Measurements from ENCODE around the gene ATP2A2.
"Not testable (repeated sequence)": the region's sequence is repeated elsewhere in the genome, so short reads cannot be mapped to it uniquely, and the experiment has no call there.

The ATP2A2 gene

DNA sequence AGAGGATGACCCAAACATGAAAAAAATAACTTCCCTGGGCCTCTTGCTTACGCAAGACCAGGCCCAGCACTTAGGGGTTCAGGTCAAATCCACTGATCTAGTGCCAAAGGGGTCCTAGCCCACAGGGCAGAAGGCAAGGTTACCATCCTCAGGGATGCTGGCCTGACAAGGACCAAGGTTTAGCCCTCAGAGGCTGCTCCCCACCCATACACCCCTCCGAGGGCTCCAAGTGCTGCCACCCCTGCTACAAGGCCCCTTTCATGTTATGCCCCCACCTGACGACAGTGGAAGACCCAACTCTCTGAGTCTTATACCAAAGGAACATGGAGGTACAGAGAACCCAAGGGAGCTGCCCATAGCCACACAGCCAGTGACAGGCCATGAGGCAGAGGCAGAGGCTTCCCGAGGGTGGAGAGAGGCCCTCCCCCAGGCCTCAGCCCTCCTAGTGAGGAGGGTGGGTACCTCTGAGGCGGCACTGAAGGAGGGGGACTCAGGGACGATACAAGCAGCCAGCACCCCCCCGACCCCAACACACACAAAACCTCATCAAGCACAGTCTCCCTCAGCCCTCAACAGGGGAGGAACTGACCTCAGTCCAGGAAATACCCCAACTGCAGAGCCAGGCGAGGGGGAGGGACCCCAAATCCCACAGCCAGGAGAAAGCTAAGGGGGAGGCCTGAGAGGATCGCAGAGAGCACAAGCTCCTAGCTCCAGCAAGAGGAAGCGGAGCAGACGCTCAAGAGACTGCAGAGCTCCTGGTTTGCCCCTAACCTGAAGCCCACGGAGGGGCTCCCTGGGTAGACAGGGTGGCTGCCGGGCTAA, 85.5 kb downstream of the ATP2A2 start:
- DNase-seq (ENCODE audit: low spot score in 2 of 2) (no peak), ATAC-seq (ENCODE audit: low read depth) (no peak)
- H3K4me1 Mint-ChIP-seq = peaks cover 3% of the 10 kb centered on the region
- no peaks in the 10 kb centered on the region for H3K36me3 Mint-ChIP-seq
- no peaks in the 10 kb centered on the region for H3K27me3 Mint-ChIP-seq
- no peak overlapping the region for H3K27ac Mint-ChIP-seq
- H3K4me3 Mint-ChIP-seq = no peak overlapping the region
- H3K9me3 Mint-ChIP-seq = no peaks in the 10 kb centered on the region

DNA sequence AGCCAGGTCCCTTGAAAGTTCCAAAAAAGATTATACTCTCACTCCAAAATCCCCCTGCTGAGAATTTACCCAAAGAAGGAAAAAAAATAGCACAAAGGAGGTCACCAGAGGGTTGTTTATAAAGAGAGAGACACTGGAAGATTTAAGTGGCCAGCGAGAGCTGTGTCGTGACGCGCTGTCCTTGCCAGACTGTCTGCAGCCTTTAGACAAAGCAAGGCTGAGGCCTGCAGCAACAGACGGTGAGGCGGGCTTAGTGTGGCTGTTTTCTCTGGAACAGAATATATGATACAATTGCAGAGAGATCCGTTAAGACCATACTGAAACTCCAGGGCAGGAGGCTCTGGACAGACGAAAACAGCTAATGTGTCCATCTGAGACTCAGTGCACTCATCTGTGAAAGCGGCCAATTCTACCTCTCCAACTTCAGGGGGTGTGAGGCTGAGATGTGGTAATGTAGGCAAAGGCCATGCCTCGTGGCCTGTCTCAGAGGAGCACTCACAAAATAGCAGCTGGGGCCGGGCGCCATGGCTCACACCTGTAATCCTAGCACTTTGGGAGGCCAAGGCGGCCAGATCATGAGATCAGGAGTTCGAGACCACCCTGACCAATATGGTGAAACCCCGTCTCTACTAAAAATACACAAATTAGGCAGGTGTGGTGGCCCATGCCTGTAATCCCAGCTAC, 86.3 kb downstream of the ATP2A2 start:
- no peak for ATAC-seq (ENCODE audit: low read depth)
- Mint-ChIP-seq H3K4me3 (no peak overlapping the region), H3K4me1 (peaks cover 5% of the 10 kb centered on the region), H3K27ac (no peak overlapping the region), H3K36me3 (no peaks in the 10 kb centered on the region), H3K27me3 (no peaks in the 10 kb centered on the region), H3K9me3 (no peaks in the 10 kb centered on the region)
- DNase-seq (ENCODE audit: low spot score in 2 of 2) = no peak

DNA sequence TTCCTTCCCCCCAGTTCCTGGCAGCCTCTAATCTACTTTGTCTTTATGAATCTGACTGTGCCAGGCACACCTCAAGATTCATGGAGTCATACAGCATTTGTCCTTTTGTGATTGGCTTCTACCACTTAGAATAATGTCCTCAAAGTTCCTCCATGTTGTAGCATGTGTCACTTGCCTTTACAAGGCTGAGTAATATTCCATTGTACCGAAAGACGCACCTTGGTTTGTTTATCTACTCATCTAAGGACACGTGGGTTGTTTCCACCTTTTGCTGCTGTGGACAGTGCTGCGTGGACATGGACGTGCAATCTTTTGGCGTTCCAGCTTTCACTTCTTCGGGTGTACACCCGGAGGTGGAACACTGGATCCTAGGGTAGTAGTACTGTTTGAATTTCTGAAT, 88.9 kb downstream of the ATP2A2 start:
- Mint-ChIP-seq H3K27me3 (no peaks in the 10 kb centered on the region), H3K27ac (no peak overlapping the region), H3K4me3 (no peak overlapping the region), H3K4me1 (peaks cover 5% of the 10 kb centered on the region), H3K9me3 (no peaks in the 10 kb centered on the region), H3K36me3 (peaks cover 5% of the 10 kb centered on the region)
- no peak for DNase-seq (ENCODE audit: low spot score in 2 of 2)
- no peak for ATAC-seq (ENCODE audit: low read depth)

DNA sequence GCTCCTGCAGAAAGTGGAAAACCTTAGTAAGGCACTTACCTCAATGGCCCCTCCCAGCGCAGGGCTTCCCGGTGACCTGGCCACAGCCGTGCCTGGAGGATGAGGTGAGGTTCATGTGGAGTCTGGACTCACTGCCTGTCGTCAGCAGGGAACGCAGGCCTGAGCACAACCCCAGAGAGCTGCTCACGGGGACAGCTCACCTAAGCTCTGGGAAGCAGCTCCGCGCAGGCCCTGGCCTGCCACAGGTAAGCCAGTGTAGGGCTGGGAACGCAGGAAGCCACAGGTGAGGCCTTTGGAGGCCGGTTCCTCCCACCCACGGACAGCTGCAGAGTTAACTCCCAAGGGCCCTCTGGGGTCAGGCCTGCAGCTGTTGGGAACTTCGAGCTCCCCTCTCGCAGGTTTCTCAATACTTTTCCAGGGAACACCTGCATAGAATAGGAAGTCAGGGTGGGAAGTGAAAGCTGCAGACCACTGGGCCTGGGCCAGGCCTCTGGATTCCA, 89.7 kb downstream of the ATP2A2 start:
- Mint-ChIP-seq H3K4me3 (no peak overlapping the region), H3K4me1 (peaks cover 5% of the 10 kb centered on the region), H3K27ac (peak overlapping the region; percentile 77), H3K27me3 (no peaks in the 10 kb centered on the region), H3K9me3 (no peaks in the 10 kb centered on the region), H3K36me3 (peaks cover 9% of the 10 kb centered on the region)
- DNase-seq (ENCODE audit: low spot score in 2 of 2) = no peak
- ATAC-seq (ENCODE audit: low read depth) = no peak

DNA sequence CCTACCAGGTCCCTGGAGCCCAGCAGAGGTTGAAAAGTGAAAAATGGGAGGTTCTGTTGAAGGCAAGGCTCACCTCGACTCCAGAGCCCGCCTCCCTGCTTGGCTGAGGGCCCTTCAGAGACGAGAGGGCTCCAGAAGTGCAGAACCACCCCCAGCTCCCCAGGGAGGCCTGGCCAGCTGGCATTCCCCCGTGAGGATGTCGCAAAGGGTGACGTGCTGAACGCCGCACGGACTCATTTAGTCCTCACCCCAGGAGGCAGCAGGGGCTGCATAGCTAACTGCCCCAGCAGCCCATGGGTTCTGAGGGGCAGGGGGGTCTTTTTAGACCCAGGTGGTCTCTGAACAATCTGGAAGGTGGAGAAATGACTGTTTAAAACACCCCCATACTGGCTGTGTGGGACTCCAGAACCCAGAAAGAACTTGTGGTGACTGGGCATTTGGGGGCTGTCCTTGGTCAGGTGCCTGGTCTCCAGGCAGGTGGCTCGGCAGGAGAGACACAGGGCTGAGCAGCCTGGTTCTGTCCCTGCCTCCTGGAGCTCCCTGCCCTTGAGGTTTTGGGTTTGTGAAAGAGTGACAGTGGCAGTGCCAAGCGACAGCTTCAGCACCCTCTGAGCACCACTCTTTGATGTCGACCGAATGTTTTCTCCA, 90.5 kb downstream of the ATP2A2 start:
- H3K36me3 Mint-ChIP-seq = peaks cover 12% of the 10 kb centered on the region
- H3K4me1 Mint-ChIP-seq = peaks cover 5% of the 10 kb centered on the region
- H3K27me3 Mint-ChIP-seq = no peaks in the 10 kb centered on the region
- no peaks in the 10 kb centered on the region for H3K9me3 Mint-ChIP-seq
- DNase-seq (ENCODE audit: low spot score in 2 of 2) (peak; percentile 64 to 66), ATAC-seq (ENCODE audit: low read depth) (peak; percentile 94)
- H3K27ac Mint-ChIP-seq = peak overlapping the region; percentile 77
- H3K4me3 Mint-ChIP-seq = no peak overlapping the region

DNA sequence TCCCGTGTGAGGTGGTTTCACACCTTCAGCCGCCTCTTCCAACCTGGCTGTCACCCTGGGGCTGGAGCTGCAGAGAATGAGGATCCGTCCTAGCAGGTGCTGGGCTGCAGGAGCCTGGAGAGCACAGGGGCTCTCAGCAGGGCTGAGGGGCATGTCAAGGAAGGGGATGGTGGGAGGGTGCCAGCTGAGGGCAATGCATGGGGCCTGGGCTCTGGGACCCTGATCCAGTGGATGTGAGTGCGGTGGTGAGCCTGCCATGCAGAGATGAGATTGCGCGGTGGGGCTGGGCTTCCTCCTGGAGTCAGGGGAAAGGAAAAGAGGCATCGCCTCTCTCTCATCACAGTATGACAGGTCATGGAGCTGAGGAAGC, 91.0 kb downstream of the ATP2A2 start:
- no peaks in the 10 kb centered on the region for H3K27me3 Mint-ChIP-seq
- no peak for DNase-seq (ENCODE audit: low spot score in 2 of 2)
- peaks cover 12% of the 10 kb centered on the region for H3K36me3 Mint-ChIP-seq
- H3K9me3 Mint-ChIP-seq = no peaks in the 10 kb centered on the region
- H3K27ac Mint-ChIP-seq = peak overlapping the region; percentile 77
- peaks cover 5% of the 10 kb centered on the region for H3K4me1 Mint-ChIP-seq
- ATAC-seq (ENCODE audit: low read depth) = no peak
- H3K4me3 Mint-ChIP-seq = no peak overlapping the region

DNA sequence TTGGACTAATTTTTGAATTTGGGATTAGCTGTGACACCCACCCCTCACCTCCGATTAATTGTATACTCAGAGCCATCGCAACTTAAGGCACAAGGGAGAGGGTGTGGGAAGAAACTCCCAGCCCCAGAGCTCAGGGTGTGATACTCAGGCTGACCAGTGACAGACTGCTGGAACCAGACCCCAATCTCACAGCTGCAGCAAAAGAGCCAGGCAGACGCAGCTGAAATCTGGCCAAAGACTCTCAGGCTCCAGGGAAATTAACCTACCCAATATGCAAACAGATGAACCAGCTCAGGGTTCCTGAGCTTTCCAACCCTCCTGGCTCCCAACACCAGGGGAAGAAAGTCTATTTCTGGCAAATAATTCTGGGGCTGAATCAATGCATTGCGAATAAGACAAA, 92.0 kb downstream of the ATP2A2 start:
- peaks cover 5% of the 10 kb centered on the region for H3K4me1 Mint-ChIP-seq
- ATAC-seq (ENCODE audit: low read depth) = no peak

DNA sequence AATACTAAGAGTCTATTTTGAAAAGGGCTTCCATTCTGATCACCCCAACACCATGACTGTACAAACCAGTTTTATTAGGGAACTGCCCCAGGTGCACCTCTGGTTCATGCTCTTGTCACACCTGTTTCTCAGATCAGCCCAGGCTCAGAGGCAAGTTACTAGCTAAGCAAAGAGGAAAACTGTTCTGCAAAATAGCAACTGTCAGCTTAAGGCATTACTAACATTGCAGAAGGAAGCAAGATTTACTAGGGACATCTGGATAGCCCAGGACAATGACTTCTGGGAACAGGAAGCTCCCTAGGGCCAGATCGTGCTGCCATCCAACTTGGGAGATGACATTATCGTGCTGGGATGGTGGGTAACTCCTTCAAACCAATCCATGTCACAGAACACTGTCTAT, 92.4 kb downstream of the ATP2A2 start:
- no peak for ATAC-seq (ENCODE audit: low read depth)
- no peak for DNase-seq (ENCODE audit: low spot score in 2 of 2)

More for the DNA sequence above, 92.0 kb downstream of the ATP2A2 start:
- no peak for DNase-seq (ENCODE audit: low spot score in 2 of 2)
- Mint-ChIP-seq H3K27ac (peak overlapping the region; percentile 77), H3K9me3 (no peaks in the 10 kb centered on the region), H3K27me3 (no peaks in the 10 kb centered on the region), H3K4me3 (no peak overlapping the region), H3K36me3 (peaks cover 17% of the 10 kb centered on the region)

DNA sequence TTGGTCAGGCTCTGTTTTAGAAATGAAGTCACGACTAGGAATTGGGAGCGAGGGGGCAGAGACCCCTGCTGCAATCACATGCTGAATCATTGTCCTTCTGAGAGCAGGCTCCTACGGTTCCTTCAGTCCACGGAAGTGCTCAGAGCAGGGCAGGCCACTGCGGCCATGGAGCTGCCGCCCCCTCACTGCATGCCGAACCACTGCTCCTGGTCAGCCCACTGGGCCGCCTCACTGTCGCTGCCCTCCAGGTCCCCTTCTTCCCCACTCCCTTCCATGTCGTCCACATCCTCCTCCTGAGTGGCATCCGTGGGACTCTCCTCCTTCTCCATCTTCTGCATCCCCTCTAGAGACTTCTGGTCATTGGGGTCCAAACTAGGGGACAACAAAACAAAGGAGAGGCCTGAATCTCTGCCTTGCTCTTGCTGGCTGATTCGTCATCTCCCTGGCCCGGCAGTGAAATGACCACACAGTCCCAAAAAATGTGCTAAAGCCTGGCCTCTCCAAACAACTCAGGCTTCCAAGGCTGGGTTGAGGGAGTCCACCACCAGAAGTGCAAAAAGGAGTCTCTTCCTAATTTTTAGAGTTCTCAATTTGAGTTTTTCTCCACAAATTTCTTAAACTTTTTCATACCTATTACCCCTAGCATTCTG, 93.0 kb downstream of the ATP2A2 start:
- Mint-ChIP-seq H3K4me1 (peaks cover 3% of the 10 kb centered on the region), H3K36me3 (peaks cover 23% of the 10 kb centered on the region), H3K27ac (peak overlapping the region; percentile 36), H3K4me3 (no peak overlapping the region), H3K27me3 (no peaks in the 10 kb centered on the region), H3K9me3 (no peaks in the 10 kb centered on the region)
- DNase-seq (ENCODE audit: low spot score in 2 of 2) = no peak
- ATAC-seq (ENCODE audit: low read depth) = no peak

More for the DNA sequence above, 92.4 kb downstream of the ATP2A2 start:
- Mint-ChIP-seq H3K4me1 (peaks cover 4% of the 10 kb centered on the region), H3K27me3 (no peaks in the 10 kb centered on the region), H3K4me3 (no peak overlapping the region), H3K36me3 (peaks cover 20% of the 10 kb centered on the region), H3K9me3 (no peaks in the 10 kb centered on the region), H3K27ac (peak overlapping the region; percentile 77)

DNA sequence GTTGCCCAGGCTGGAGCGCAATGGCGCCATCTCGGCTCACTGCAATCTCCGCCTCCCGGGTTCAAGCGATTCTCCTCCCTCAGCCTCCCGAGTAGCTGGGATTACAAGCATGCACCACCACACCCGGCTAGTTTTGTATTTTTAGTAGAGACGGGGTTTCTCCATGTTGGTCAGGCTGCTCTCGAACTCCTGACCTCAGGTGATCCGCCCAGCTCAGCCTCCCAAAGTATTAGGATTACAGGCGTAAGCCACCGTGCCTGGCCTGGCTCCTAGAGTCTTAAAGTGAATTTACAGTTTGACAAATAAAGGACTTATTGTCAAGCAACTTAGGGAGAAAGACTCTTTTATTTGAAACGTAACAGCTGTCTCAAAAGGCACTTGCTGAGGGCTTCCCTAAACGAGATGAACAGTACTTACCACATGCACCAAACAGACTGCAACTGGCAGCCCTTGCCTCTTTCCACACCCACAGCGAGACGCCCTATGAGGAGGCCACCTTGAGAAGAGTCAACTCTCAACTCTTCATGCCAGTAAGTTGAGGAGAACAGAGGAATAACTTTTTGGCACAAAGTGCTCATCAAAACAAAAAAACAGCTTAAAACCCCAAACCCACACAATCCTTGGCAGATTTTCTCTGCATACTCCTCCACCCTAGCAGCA, 97.2 kb downstream of the ATP2A2 start:
- not testable (repeated sequence) for H3K27ac Mint-ChIP-seq; H3K4me1 Mint-ChIP-seq; H3K9me3 Mint-ChIP-seq; H3K27me3 Mint-ChIP-seq; ATAC-seq (ENCODE audit: low read depth); DNase-seq (ENCODE audit: low spot score in 2 of 2); H3K4me3 Mint-ChIP-seq
- H3K36me3 Mint-ChIP-seq = peaks cover 42% of the 10 kb centered on the region

DNA sequence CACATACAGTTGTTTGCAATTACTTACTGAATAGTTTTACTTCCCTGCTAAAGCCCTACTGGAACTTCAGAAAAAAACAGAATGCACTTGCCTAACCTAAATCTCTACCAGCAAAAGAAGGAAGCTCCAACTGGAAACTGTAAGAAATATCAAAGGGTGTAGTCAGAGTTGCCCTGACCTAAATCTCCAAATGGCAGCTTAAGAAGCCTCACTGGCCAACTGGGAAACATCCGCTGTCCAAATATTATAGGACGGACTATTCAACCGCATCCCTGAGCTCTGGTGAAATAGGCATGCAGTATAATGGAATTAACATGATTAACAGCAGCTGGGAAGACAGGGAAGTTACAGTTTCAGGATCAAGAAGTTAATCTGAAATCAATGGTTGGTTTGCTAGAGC, 98.2 kb downstream of the ATP2A2 start:
- Mint-ChIP-seq H3K36me3 (peaks cover 40% of the 10 kb centered on the region), H3K4me1 (no peaks in the 10 kb centered on the region), H3K27ac (no peak overlapping the region), H3K9me3 (no peaks in the 10 kb centered on the region), H3K4me3 (no peak overlapping the region), H3K27me3 (no peaks in the 10 kb centered on the region)
- DNase-seq (ENCODE audit: low spot score in 2 of 2) (no peak), ATAC-seq (ENCODE audit: low read depth) (no peak)

DNA sequence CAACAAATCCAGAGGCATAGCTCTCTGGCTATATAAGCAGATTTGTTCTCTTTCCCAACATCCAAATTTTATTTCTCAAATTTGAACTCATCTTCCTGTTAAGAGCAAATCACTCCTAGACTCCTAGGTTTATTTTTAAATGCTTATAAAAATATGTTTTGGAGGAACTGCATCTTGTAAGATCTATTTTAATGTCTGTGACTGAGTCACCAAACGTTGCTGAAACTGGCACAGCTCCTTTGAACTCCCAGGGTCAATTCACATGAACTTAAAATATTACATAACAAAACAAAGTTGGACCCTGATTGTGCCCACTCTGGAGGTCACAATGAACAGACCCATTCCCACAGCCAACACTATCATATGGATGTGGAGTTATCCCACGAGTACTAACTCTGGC, 98.6 kb downstream of the ATP2A2 start:
- Mint-ChIP-seq H3K4me1 (peaks cover 1% of the 10 kb centered on the region), H3K27me3 (no peaks in the 10 kb centered on the region), H3K27ac (no peak overlapping the region), H3K4me3 (no peak overlapping the region), H3K9me3 (no peaks in the 10 kb centered on the region), H3K36me3 (peaks cover 41% of the 10 kb centered on the region)
- no peak for ATAC-seq (ENCODE audit: low read depth)
- no peak for DNase-seq (ENCODE audit: low spot score in 2 of 2)

DNA sequence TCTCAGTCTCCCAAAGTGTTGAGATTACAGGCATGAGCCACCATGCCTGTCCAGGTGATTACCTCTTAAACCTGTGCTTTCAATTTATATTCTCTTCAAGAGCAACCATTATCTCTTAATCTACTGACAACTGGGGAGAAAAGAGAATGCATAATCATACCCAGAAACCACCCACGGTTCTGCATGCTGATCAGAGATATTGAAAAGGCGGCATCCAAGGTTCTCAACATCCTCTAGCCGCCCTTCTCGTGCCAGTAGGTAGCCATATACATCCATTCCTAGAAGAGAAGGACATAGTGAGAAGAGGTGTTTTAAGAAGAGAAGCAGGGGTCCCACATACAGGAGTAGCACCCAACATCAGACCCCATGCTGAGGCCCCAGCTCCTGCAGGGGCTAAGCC, 101.6 kb downstream of the ATP2A2 start:
- DNase-seq (ENCODE audit: low spot score in 2 of 2) (no peak), ATAC-seq (ENCODE audit: low read depth) (no peak)
- Mint-ChIP-seq H3K27me3 (no peaks in the 10 kb centered on the region), H3K9me3 (no peaks in the 10 kb centered on the region), H3K27ac (peak overlapping the region; percentile 69), H3K4me1 (peaks cover 5% of the 10 kb centered on the region), H3K4me3 (no peak overlapping the region), H3K36me3 (peaks cover 38% of the 10 kb centered on the region)
